Stimulated activated CD8-positive, alpha-beta memory T cell treated with anti-CD3 and anti-CD28 coated beads, Interleukin-2, amount 100 ng/mL, for 1 hour (primary cell): ENCODE measurements around the gene APC.

ENCODE experiments used
- DNase-seq, 2 donors: peaks; one replicate each; pipeline ENCODE4 v3.0.0-alpha.2; 2020; ENCODE audit warnings: low read depth in 2 of 2

The APC gene

DNA sequence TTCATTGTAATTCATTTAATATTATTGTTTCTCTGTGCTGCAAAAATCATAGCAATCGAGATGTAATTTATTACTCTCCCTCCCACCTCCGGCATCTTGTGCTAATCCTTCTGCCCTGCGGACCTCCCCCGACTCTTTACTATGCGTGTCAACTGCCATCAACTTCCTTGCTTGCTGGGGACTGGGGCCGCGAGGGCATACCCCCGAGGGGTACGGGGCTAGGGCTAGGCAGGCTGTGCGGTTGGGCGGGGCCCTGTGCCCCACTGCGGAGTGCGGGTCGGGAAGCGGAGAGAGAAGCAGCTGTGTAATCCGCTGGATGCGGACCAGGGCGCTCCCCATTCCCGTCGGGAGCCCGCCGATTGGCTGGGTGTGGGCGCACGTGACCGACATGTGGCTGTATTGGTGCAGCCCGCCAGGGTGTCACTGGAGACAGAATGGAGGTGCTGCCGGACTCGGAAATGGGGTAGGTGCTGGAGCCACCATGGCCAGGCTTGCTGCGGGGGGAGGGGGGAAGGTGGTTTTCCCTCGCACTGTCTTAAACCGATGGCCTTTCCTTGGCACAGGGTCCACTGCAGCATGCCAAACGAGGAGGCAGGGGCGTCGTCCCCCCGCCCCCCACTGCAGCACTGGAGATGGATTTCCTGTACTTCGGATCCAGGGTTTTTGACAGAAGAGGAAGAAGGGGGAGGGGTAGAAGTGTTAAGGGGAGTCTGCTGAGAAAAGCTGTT, at the start of gene APC:
APC (plus strand) TSS at position 423 of the 728 bp plus-strand sequence. CDS start 17,006 bp downstream, outside the sequence.
- peak; percentile 36 to 46 for DNase-seq

GRCh38 chr5:112689155-112689909, 48.4 kb upstream of the APC start:
- no peak for DNase-seq

DNA sequence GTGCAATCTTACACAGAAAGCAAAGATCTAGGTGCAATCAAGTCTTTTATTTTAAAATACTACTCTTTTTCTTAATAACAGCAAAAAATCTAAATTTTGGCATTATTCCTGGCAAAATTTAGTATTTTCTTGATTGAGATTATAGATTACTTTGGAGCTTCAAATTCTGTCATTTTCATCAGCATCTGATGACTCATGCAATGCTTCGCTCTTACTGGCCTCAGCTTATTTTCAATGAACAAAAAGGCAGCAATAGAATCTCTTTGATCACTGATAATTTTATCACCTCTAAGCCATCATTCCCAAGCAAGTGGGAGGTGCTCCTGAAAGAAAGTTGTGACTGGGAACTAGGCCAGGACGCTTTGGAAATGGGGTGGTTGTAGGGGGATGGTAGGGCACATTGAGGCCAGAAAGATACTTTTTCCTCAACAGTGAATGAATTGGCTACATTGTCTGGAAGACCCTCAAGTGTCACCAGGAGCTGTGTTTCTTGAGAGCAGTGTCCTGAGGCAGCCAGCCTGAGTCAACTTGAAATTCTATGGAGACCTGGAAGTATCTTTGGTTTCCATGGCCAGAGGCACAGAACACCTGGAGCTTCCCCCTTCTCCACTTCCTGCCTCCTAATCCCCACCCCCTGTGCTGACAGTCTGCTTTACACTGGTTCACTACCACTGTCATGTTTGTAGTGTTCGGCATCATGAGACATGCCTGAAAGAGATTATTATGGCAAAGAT, 46.9 kb upstream of the APC start:
- DNase-seq, result no peak

DNA sequence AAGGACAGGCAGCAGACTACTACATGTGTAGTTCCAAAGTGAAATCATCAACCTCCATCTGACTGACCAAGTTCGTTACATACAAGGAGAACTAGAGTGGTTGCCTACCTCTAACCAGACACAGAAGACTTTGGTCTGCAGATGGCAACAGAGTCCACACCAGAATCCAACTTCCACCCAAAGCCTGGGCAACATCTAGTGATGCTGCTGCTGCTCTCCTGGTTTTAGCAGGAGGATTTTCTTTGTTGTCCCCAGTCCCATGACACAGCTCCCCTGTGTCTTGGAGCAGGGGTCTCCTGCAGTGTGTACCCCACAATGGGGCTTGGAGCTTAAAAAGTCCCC, 46.4 kb upstream of the APC start:
- no peak for DNase-seq

- DNase-seq, result no peak
These were observed 45.9 kb upstream of the APC start for GRCh38 chr5:112691758-112692157.

- DNase-seq, result no peak
These were observed 45.2 kb upstream of the APC start for GRCh38 chr5:112692472-112692871.

GRCh38 chr5:112693301-112693700, 44.4 kb upstream of the APC start:
- DNase-seq, result no peak

- DNase-seq, result no peak
These were observed 42.6 kb upstream of the APC start for GRCh38 chr5:112694853-112695709.

- DNase-seq, result no peak
These were observed 40.9 kb upstream of the APC start for GRCh38 chr5:112696786-112697185.

DNA sequence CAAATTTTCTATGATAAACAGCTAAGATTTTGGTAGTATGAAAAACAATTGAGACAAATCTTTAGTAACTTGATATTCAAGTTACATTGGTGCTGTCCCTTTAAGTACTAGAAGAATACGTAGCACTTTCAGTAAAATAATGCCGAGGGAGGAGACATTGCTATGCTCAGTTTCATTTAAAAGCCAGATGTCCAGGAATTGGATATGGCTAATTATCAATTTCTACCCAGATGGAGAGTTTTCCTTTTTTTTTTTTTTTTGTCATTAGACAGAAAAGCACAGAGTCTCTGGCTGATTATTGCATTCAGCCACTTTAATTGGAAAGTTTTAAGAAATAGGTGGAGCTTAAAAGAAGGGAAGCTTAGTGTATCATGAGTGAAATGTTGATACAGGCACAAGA, 40.4 kb upstream of the APC start:
- no peak for DNase-seq

- DNase-seq, result no peak
These were observed 39.9 kb upstream of the APC start for GRCh38 chr5:112697833-112698232.

GRCh38 chr5:112703866-112704820, 33.5 kb upstream of the APC start:
- DNase-seq, result no peak

GRCh38 chr5:112706446-112707016, 31.2 kb upstream of the APC start:
- DNase-seq, result no peak

- DNase-seq, result peak; percentile 93 to 94
These were observed 30.2 kb upstream of the APC start for GRCh38 chr5:112707187-112708102.

GRCh38 chr5:112708103-112708622, 29.5 kb upstream of the APC start:
- DNase-seq, result no peak

- DNase-seq, result no peak
These were observed 28.3 kb upstream of the APC start for GRCh38 chr5:112709416-112709815.

GRCh38 chr5:112710896-112711295, 26.8 kb upstream of the APC start:
- DNase-seq, result no peak

GRCh38 chr5:112711436-112711835, 26.2 kb upstream of the APC start:
- no peak for DNase-seq

GRCh38 chr5:112713206-112713605, 24.5 kb upstream of the APC start:
- DNase-seq, result no peak
